Left forelimb (tissue), 1 donor: ENCODE results near the gene KCNH8.

Source experiments
- DNase-seq: peaks from one replicate; pipeline ENCODE4 v3.0.0-alpha.2; 2018; ENCODE audit warnings: low spot score

Gene KCNH8

DNA sequence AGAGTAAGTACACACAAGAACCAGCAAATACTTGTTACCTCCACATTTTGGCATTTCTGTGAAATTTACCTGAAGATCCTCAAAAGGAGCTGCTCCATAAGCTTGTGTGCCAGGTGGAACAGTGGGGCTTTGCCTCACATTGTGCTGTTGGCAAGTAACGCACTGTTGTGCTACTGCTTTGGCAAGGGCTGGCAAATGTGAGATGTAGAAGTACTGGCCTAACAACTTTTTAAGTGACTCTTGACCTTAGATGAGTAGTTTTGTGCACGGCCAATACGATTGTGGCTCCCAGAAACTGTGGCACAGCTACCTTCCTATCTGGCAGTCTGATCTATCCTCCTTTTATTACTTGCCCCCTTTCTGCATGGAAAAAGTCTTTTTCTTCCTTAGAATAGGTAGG lies 337.0 kb downstream of the KCNH8 start:
- no peak for DNase-seq

DNA sequence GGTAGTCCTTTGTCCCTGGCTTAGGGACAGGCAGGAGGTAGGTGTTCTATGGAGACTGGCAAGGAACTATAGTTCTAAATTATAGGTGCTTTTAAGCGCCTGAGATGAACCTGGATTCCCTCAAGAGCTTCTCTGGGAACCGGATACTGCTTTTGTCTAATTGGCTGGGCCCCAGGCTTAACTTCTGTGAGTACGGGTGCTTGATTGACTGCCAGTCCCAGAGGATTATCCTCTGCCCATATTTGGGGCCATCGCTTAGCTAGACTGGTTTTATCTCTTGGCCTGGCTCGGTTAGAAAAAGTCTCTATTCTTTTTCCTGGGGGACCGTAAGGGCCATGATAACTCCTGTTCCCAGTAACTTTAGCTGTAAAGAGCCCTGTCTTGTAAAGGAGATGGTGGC lies 339.1 kb downstream of the KCNH8 start:
- no peak for DNase-seq

DNA sequence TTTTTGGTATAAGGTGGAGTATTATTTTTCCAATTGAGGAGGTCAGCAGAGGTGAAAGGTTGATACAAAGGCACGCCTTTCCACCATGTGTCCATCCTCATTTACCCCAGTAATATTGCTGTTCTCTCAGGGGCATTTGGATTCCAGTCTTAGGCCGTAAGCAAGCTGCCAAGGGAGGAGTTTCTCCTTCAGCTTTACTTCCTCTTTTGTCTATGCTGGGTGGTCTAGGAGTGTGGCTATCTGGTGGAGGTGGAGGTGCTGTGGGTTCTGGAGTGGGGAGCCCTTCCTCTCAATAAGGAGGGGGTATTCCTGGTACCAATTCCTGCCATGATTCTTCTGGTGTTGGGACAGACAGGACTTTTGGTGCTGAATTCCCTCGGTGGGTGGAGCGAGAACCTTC lies 340.6 kb downstream of the KCNH8 start:
- no peak for DNase-seq

DNA sequence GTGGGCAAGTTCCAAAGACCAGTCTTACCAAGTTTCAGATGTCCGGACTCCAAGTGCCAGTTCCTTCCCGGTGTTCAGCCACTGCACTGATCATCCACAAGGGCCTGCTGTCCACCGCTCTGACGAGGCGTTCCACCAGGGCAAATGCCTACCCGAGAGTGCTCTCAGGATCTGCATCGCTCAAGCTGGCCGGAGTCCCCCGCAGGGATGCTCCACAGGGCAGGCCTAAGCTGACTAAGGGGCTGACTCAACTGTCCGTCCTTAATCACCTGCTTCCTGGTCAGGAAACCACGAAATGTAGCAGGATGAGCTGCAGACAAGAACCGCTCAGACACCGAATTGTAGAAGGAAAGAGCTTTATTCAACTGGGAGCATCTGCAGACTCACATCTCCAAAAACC lies 341.6 kb downstream of the KCNH8 start:
- no peak for DNase-seq

DNA sequence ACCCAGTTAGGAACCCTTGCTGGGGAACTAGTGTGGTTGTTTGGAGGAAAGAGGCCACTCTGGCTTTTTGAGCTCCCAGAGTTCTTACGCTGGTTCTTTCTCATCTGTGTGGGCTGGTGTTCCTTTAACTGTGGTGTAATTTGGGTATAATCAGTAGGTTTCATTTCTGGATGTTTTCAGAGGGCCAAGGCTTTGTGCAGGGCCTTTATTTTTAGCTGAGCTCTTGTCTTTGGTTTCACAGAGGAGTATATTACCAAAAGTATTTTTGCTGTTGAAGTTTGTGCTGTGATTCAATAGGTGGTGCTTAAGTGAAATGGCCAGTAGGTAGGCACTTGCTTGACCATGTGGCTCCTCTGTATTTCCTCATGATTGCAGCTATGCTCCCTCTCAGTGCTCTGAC lies 357.9 kb downstream of the KCNH8 start:
- DNase-seq, result no peak

DNA sequence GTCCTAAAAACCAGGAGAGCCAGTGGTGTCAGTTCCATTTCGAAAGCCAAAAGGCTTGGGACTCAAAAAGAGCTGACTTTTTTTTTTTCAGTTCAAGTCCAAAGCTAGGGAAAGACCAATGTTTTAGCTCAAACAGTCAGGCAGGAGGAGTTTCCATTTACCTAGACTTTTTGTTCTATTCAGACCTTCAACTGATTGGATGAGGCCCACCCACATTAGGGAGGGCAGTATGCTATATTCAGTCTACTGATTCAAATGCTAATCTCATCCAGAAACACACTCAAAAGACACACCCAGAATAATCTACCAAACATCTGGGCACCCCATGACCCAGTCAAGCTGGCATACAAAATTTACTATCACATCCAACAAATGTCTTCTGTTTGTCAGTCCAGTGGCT lies 374.0 kb downstream of the KCNH8 start:
- DNase-seq, result no peak

DNA sequence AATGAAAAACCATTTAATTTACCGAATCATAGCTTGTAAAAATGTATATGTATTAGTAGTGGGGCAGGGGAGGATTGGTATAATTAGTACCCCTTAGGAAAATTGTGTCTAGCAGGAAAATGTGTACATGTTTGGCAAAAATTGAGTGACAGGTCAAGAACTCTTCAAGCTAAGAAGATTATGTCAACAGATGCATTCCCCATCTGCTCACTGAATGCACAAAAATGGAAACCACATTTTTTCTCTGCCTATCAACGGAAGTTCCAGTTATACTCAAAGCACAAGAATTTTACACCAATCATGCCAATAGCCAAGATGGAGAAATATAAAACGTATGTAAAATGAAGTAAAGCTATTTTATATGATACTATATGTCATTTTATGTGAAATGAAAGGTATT lies 377.8 kb downstream of the KCNH8 start:
- DNase-seq, result no peak

DNA sequence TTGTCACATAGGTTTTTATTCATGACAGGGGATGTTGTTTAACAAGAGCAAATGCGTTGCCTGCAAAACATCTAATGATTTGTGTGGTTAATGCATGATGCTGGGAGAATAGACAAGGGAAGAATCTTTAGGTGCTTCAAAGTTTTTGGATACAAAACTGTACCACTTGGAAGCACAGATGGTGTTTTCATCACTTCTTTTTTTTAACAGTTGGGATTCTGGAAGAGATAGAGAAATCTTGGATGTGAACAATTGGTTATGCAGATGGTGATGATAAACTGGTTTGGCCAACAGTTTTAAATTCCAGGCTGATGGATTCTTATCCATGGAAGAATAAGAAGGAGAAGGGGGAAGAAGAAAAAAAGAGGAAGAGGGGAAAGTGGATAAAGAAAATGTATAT lies 379.4 kb downstream of the KCNH8 start:
- no peak for DNase-seq

DNA sequence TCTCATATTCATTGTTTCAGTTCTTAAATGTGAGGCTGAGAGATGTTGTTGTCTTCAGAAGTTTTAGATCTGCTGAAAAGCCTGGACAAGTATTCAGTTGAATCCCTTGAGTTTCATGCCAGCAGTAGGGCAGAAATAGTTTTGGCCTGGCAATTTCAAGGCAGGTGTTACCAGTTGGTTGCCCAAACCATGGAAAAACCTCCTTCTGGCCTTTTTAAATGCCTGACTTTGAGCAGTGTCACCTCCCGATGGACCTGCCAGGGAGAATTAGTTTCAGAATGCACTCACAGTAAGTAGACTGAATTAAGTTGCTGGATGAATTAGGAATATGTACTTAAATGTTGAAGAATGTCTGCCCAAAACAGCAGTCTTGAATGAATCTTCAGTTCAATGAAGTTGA lies 383.1 kb downstream of the KCNH8 start:
- DNase-seq, result no peak

DNA sequence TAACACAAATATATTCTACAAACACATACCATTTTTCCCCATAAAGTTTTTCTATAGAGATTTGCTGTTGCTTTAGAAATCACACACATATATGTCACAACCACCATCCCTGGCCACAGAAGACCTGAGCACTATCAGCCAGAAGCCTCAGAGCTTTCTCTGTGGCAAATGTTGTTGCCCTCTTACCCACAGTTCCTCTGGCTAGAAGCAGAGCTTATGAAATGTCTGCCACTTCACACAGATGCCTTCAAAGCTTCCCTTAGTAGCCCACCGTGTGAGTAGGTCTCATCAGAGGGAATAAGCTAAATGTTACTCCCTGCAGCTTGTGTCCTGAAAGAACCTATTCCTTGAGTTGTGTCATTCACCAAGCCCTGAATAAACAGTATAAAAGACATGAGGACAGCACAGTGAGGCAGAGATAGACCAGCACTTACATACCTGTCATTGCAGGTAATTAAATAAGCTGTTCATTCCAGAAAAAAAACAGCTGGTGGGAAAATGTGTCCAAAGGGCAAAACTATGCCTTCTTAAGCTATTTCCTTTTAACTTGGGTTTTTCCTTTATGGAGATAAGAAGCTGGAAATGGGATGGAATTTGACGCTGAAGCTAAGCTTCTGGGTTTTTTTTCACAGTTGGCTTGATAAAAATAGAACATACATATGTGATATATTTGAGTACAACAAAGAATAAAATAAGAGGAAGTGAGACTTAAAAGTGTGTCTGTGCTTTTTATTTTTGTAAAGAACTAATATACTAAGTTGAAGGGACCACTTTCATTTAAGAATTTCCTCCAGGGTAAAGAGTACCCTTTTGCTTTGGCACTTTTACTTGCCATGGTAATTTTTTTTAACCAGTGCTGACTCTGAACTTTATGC lies 391.4 kb downstream of the KCNH8 start:
- no peak for DNase-seq

DNA sequence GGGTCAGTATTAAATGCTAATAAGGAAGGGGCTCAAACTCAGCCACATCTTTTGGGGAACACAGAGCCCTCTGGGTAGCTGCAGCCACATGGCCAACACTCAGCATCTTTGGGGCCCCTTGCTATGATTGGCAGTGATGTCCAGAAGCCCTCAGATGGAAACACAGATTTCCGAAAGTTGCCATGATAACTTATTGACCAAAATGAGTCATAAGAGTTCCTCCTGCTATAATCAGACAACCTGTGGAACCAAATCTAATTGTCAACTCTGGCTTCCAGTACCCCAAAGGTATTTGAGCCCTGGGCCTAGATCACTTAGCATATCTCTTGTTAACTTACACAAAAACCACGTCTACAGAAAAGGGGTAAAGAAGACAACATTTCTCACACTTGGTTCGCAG lies 392.2 kb downstream of the KCNH8 start:
- DNase-seq, result no peak

DNA sequence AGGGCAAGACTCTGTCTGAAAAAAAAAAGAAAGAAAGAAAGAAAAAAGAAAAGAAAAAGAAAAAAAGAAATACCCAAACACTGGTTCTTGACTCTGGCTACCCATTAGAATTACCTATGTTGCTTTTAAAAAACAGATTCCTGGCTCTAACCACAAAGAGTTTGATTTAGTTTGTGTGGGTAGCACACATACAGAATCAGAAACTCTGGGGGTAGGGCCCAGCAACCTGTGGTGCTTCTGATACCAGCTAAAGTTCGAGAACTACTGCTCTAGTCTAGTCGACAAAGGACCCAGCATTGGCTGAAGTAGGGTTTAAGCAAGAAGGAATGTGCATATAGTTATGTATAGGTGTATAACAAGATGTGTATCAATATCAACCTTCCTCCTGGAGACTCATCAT lies 393.0 kb downstream of the KCNH8 start:
- no peak for DNase-seq

DNA sequence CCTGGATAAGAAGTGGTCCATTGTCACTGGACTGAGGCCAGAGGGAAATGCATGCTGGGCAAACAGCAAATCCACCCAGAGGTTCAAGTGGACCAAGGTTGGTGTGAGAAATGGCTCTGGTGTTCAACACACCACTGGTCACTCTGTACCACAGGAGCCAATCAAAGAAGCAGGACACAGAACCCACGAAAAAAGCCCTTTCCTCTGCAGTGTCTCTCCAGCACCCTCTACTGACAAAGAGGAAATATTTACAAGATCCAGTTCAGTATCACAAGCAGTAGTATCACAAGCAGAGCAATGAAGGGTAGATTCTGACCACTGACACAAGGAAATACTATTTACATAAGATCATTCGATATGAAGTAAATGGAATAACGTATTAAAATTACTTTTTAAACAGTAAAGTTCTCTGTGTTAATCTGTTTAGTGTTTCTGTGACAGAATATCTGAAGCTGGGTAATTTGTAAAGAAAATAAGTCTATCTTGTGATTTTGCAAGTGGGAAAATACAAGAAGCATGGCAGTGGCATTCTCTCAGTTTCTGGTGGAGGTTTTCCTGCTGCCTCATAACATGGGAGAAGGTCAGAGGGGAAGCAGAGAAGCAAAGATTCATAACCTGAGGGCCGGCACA lies 395.0 kb downstream of the KCNH8 start:
- DNase-seq, result no peak

DNA sequence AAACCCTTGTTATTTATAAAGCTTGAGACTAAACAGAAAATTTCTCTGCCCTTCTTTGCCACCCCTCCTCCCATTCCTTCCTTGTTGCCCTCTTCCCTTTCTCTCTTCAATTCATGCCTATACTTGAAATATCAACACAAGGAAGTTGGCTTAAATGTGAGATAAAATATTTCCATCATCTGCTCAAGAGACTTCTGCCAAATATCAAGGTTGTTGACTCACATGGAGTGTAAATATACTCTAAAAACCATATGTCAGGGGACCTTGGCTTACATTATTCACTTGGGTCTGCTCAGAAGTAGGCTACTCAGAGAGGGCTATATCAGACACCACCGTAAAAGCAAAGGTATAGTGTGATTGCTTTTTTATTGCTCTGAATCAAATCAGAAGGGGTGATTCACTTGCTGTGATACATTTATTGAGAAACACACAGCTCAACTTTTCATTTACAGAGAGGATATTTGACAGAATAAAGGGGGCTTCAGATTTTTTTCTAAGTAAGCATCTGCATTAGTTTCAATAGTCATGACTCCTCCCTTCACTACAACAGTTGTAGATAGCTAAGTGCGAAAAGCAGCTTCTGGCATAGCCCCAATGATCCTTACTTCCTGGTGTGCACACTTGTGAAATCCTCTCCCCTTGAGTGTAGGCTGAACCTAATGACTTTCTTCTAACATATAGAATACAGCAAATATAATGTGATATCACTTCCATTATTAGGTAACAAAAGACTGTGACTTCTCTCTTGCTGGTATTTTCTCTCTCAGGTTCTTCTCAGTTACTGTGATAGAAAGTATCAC lies 399.6 kb downstream of the KCNH8 start:
- no peak for DNase-seq

DNA sequence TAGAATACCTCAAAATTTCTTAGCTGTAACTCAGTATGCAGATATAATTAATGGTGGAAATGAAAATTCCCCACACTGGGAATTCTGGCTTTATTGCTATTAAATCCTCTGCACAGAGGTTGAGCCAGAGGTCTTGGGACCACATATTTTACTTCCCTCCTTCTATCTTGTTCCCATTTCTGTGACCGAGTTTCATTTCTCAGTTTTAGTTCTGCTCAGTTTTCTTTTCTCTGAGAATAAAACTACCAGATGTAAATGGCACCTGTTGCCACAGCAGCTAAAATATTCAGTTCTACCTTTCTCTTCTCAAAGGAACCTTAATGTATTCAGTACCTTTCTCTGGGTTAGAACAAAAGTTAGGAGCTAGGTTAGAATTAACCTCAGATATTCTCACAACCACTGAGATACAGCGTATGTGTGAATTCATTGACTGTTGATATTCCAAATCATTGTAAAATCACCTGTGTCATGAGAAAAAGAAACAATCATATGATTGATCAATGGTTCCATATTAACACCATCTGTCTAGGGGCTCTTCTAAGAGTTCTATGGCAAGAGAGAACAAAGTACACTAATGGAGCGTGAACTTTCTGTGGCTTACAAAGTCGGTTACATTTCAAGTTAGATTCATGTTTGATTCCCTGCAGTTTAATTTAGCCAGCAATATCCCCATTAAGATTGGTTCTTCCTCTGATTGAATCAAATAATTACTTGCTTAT lies 411.6 kb downstream of the KCNH8 start:
- DNase-seq, result no peak

DNA sequence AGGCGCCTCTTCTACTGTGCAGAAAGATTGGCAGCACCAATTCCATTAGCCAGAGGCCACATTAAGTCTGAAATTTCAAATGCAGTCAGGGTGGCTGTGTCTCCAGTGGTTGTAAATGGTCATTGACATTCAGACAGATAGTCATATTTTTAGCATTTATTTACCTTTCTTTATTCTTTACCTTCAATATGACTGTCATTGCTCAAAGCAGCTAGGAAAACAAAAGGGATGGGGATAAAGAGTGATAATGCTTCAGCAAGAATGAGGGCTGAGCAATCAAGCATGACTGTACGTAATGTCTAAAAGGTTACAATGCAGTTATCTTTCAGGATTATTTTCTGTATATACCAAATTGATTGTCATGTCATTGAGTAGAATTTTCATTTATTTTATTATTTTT lies 425.3 kb downstream of the KCNH8 start:
- no peak for DNase-seq

DNA sequence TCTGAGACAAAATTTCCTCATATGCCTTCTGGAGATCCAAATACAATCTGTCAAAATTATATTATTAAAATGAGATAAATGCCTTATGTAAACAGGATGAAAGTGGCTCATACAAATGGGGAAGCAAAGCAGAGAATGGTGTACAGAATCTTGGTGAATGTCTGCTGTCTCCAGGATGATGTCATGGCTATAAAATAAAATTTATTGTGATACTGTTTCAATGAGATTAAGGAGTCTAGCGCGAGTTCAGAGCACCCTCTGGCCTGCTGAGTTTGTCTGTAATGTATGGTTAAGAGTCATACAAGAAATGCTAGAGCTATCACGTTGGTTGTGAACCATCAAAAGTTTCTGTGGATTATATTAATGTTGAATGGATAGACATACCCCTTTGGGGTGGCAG lies 426.0 kb downstream of the KCNH8 start:
- no peak for DNase-seq

DNA sequence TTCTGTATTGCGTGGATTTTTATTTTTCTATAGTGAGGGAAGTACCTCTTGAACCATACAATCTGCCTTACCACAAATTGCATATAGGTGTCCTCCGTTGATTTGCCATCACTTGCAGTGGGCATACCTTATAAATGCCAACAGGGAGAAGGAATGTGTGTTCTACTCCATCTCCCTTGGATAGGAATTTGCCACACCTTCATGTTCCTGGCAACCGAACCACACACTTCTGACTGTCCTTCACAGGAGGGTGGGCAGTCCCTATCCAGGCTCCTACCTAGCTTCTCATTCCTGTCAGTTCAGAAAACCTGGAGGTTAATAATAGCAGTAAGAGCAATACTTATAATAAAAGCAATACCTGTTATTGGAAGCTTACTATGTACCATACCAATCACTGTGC lies 428.0 kb downstream of the KCNH8 start:
- DNase-seq, result no peak
